Spinal cord (tissue), 10 donors: ENCODE data around the gene EFS. TPM values are rescaled to one million over a fixed set of nuclear protein-coding genes. Genes with fewer than 3 reads are reported as not detected.

Experiments
- DNase-seq, 6 donors: peaks; one replicate each; pipeline versions ENCODE4 v3.0.0 to v3.0.0-alpha.2; 2013 to 2015; ENCODE audit warnings: low spot score in 6 of 6, low read depth in 4 of 6
- H3K27ac ChIP-seq: one replicate; pipeline ENCODE4 v1.5.1; 2013; ENCODE audit warnings: low read depth, low read length, control low read depth
- H3K27me3 ChIP-seq: one replicate; pipeline ENCODE4 v1.6.1; 2013; ENCODE audit warnings: low read length; ENCODE audit not compliant: control insufficient read depth, insufficient read depth
- H3K36me3 ChIP-seq: one replicate; pipeline ENCODE4 v1.6.1; 2013; ENCODE audit warnings: low read length; ENCODE audit not compliant: control insufficient read depth, insufficient read depth
- H3K4me1 ChIP-seq: one replicate; pipeline ENCODE4 v1.6.1; 2013; ENCODE audit warnings: low read length; ENCODE audit not compliant: control insufficient read depth, insufficient read depth
- H3K4me3 ChIP-seq: one replicate; pipeline ENCODE4 v1.5.1; 2013; ENCODE audit warnings: low read depth, low read length, control low read depth
- H3K9me3 ChIP-seq: one replicate; pipeline ENCODE4 v1.6.1; 2013; ENCODE audit warnings: low read length; ENCODE audit not compliant: control insufficient read depth, insufficient read depth
- WGBS: methylation state at CpG from one replicate; pipeline ENCODE4 v1.1.5; 2013; ENCODE audit warnings: missing lambda C conversion rate; ENCODE audit not compliant: insufficient coverage; 5-methylcytosine and 5-hydroxymethylcytosine counted together
- long read RNA-seq, 4 donors: transcript quantifications; one replicate each; lab custom pipeline, GENCODE V29; 2026
- polyA plus RNA-seq, 2 donors: library from polyadenylated mRNA; unstranded; fragments of 120-200 nt; gene quantifications; one replicate each; pipeline ENCODE4 v1.2.1, GENCODE V29; 2013; ENCODE audit not compliant: insufficient read length in 2 of 2
- total RNA-seq, 2 donors: library from RNA; depleted of rRNA in 1 of 2; stranded (reverse); fragments of 120-200 nt in 1 of 2; fragments of >200 nt in 1 of 2; gene quantifications; one replicate each; pipeline versions ENCODE4 v1.2.3 to v1.2.4, GENCODE V29; 2013 to 2014
- donor health status: healthy.

The EFS gene
- total RNA-seq (10 to 100 TPM; 11.1 to 26.5 TPM), polyA plus RNA-seq (10 to 100 TPM; 42.7 to 45.6 TPM)
- long read RNA-seq, donor 1, transcript EFS-201 (6 exons, 3,118 nt): major isoform, 5 of 50 reads
- long read RNA-seq, donor 1, partial matches to known transcripts: 45 of 50 reads
- long read RNA-seq, donor 1, other reads (novel, unspliced or antisense): 0 of 50 reads
- long read RNA-seq, donor 2, partial matches to known transcripts: 28 of 31 reads
- long read RNA-seq, donor 2, other reads (novel, unspliced or antisense): 0 of 31 reads
- long read RNA-seq, donor 3, partial matches to known transcripts: 11 of 15 reads
- long read RNA-seq, donor 3, other reads (novel, unspliced or antisense): 0 of 15 reads
- long read RNA-seq, donor 4, transcript EFS-201 (6 exons, 3,118 nt): major isoform, 6 of 33 reads
- long read RNA-seq, donor 4, partial matches to known transcripts: 26 of 33 reads
- long read RNA-seq, donor 4, other reads (novel, unspliced or antisense): 0 of 33 reads

GRCh38 chr14:23365036-23365731, at the start of gene EFS:
EFS (minus strand) TSS chr14:23365172; CDS start chr14:23365025, 147 bp downstream.
- H3K4me1 ChIP-seq: peaks cover 55% of the 10 kb centered on the region
- peak within 1 kb of the TSS; percentile 98 for H3K27ac ChIP-seq
- WGBS: 7% methylated on average over 68 of the region's 74 CpGs
- no peaks in the 10 kb centered on the region for H3K9me3 ChIP-seq
- peak within 1 kb of the TSS; percentile 58 for H3K4me3 ChIP-seq
- H3K27me3 ChIP-seq: peaks cover 4% of the 10 kb centered on the region
- H3K36me3 ChIP-seq: peaks cover 6% of the 10 kb centered on the region
- DNase-seq: peak in 1 of 6 donors; percentile 64

- Histone ChIP-seq H3K9me3 (no peaks in the 10 kb centered on the region), H3K4me3 (no peak overlapping the region), H3K27ac (no peak overlapping the region), H3K4me1 (peaks cover 9% of the 10 kb centered on the region), H3K27me3 (no peaks in the 10 kb centered on the region), H3K36me3 (peaks cover 18% of the 10 kb centered on the region)
- WGBS: 79% methylated on average over 3 of the region's 3 CpGs
- no peak for DNase-seq
Measured at GRCh38 chr14:23414254-23414653, 49.3 kb upstream of the EFS start.

GRCh38 chr14:23413681-23414080, 48.7 kb upstream of the EFS start:
- WGBS: 91% methylated on average over 13 of the region's 16 CpGs
- Histone ChIP-seq H3K4me3 (no peak overlapping the region), H3K27me3 (no peaks in the 10 kb centered on the region), H3K9me3 (no peaks in the 10 kb centered on the region), H3K36me3 (peaks cover 17% of the 10 kb centered on the region), H3K4me1 (peaks cover 9% of the 10 kb centered on the region), H3K27ac (no peak overlapping the region)
- no peak for DNase-seq

GRCh38 chr14:23411563-23412525, 46.9 kb upstream of the EFS start:
- WGBS: 85% methylated on average over 11 of the region's 14 CpGs
- no peak for DNase-seq
- Histone ChIP-seq H3K9me3 (no peaks in the 10 kb centered on the region), H3K4me3 (no peak overlapping the region), H3K27ac (no peak overlapping the region), H3K27me3 (no peaks in the 10 kb centered on the region), H3K4me1 (peaks cover 9% of the 10 kb centered on the region), H3K36me3 (peaks cover 10% of the 10 kb centered on the region)

GRCh38 chr14:23409966-23410635, 45.1 kb upstream of the EFS start:
- Histone ChIP-seq H3K27me3 (no peaks in the 10 kb centered on the region), H3K27ac (no peak overlapping the region), H3K4me1 (peaks cover 15% of the 10 kb centered on the region), H3K9me3 (no peaks in the 10 kb centered on the region), H3K4me3 (no peak overlapping the region), H3K36me3 (peaks cover 4% of the 10 kb centered on the region)
- 87% methylated on average over 8 of the region's 14 CpGs for WGBS
- DNase-seq: no peak

DNA sequence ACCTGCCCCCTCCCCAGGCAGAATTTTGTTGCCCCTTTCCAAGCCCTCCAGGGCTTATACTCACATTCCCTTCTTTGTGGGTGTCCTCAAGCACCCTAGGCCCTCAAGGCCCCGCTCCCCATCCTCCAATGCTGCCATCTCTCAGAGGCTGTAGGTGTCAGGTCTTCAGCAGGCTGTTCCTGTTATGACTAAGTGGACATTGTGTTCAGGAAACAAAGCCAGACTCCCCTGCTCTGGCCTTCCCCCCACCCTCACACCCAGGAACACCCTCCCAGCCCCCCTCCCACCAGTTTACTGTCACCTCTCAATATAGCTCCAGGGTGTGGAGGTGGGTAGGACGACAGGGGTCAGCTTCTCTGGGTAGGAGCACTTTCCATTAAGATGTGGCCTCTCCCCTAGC, 44.5 kb upstream of the EFS start:
- no peak for DNase-seq
- no peaks in the 10 kb centered on the region for H3K27me3 ChIP-seq
- H3K9me3 ChIP-seq: no peaks in the 10 kb centered on the region
- no CpG with 5 or more reads among the region's 2 CpGs for WGBS
- H3K36me3 ChIP-seq: peaks cover 4% of the 10 kb centered on the region
- peaks cover 15% of the 10 kb centered on the region for H3K4me1 ChIP-seq
- no peak overlapping the region for H3K4me3 ChIP-seq
- no peak overlapping the region for H3K27ac ChIP-seq

DNA sequence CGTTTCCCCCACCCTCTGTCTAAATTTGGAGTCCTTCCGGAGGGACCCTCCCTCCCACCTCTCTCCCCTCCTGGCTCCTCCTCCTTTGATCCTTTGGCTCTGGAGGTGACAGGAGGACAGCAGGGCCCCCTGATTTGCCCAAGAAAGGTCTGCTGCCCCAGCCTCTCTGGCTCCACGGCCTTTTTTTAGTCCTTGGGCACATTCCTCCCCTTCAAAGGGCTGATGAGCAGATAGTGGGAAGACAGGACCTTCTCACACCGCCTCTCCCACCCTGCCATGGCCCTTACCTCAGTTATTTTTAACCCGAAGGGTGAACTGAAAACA, 43.3 kb upstream of the EFS start:
- Histone ChIP-seq H3K9me3 (no peaks in the 10 kb centered on the region), H3K4me3 (no peak overlapping the region), H3K27ac (no peak overlapping the region), H3K36me3 (no peaks in the 10 kb centered on the region), H3K27me3 (no peaks in the 10 kb centered on the region), H3K4me1 (peaks cover 15% of the 10 kb centered on the region)
- WGBS: 58% methylated on average over 3 of the region's 5 CpGs
- DNase-seq: no peak

DNA sequence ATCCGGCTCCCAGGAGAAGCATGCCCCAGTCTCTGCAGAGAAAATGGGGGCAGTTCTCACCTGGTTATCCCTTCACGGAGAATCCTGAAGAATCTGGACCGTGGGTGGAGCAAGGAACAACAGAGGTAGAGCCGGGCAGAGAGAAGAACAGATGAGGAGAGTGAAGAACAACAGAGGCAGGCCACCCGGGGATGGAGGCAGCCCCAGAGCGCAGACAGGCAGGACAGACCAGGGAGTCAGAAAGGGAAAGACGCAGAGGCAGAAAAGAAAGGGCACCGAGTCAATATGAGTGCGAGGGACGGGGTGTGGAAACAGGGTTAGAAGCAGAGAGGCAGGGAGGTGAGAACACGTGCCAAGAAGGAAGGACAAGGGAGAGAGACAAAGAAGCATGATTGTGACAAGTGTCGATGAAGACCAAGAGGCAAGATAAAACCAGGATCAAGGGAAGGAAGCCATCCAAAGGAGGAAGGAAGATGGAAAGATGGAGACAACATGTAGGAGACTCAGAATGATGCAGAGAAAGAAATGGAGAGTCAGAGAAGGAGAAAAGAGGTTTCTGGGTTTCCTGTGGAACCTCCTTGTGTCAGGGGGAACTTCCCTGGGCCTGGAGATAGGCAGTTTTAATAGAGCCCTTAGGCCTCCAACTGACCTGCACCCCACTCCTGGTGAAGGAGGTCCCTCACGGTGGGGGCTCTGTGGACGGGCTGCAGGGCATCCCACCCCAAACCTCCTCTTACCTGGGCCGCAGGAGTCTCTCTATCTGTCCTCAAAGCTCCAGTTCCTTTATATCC, 42.7 kb upstream of the EFS start, which contains the start of gene MYH6:
Gene MYH6, minus strand, starts transcription at position 758 of the 791 bp plus-strand sequence. CDS start 1,050 bp downstream, outside the sequence.
- Histone ChIP-seq H3K4me1 (peaks cover 15% of the 10 kb centered on the region), H3K27me3 (no peaks in the 10 kb centered on the region), H3K27ac (no peak within 1 kb of the TSS), H3K9me3 (no peaks in the 10 kb centered on the region), H3K36me3 (no peaks in the 10 kb centered on the region), H3K4me3 (no peak within 1 kb of the TSS)
- 83% methylated on average over 15 of the region's 15 CpGs for WGBS
- DNase-seq: no peak
